Naive B cell (primary cell): Measurements from ENCODE around the gene ZFR2. TPM values are rescaled to one million over a fixed set of nuclear protein-coding genes. Genes with fewer than 3 reads are reported as not detected.

Experiments used
- ATAC-seq, 2 donors: fragments of 150-1000 bp; cut with Tn5 transposase; 2 replicates each; pipeline ENCODE4 v1.10.0; 2021; ENCODE audit warnings: low read depth in 2 of 2, mild to moderate bottlenecking in 2 of 2, moderate library complexity in 2 of 2
- DNase-seq: peaks from one replicate; pipeline ENCODE4 v3.0.0; 2022
- H3K27ac Mint-ChIP-seq, 6 donors: one replicate each; pipeline ENCODE4 v1.8.0; 2020 to 2022; ENCODE audit warnings: mild to moderate bottlenecking in 6 of 6, mixed read lengths in 6 of 6, moderate library complexity in 5 of 6, inconsistent platforms in 2 of 6
- H3K27me3 Mint-ChIP-seq, 3 donors: one replicate each; pipeline ENCODE4 v1.8.0; 2021 to 2022; ENCODE audit warnings: mixed read lengths in 3 of 3, mild to moderate bottlenecking in 1 of 3
- H3K36me3 Mint-ChIP-seq, 2 donors: one replicate each; pipeline ENCODE4 v1.8.0; 2020 to 2022; ENCODE audit warnings: mixed read lengths in 2 of 2, inconsistent platforms in 1 of 2, mild to moderate bottlenecking in 1 of 2
- H3K4me1 Mint-ChIP-seq, 3 donors: one replicate each; pipeline ENCODE4 v1.8.0; 2020 to 2022; ENCODE audit warnings: mixed read lengths in 3 of 3, inconsistent platforms in 1 of 3, mild to moderate bottlenecking in 1 of 3, moderate library complexity in 1 of 3
- H3K4me3 Mint-ChIP-seq, 8 donors: one replicate each; pipeline ENCODE4 v1.8.0; 2020 to 2022; ENCODE audit warnings: mild to moderate bottlenecking in 8 of 8, mixed read lengths in 8 of 8, moderate library complexity in 8 of 8, inconsistent platforms in 2 of 8
- H3K9me3 Mint-ChIP-seq, 7 donors: one replicate each; pipeline ENCODE4 v1.8.0; 2020 to 2022; ENCODE audit warnings: mixed read lengths in 7 of 7, mild to moderate bottlenecking in 5 of 7, inconsistent platforms in 2 of 7, moderate library complexity in 1 of 7
- polyA plus RNA-seq, 6 donors: library from polyadenylated mRNA; unstranded; fragments of 300-500 nt; fragmentation: Illumina TruSeq; gene quantifications; one replicate each; pipeline ENCODE4 v1.2.3, GENCODE V29; 2021; ENCODE audit warnings: low read depth in 6 of 6

Gene ZFR2
- 1 to 10 TPM in 1 of 6 donors, under 1 TPM in 2, not detected in 3; 0.45 to 3.5 (median 0.95) TPM for polyA plus RNA-seq

DNA sequence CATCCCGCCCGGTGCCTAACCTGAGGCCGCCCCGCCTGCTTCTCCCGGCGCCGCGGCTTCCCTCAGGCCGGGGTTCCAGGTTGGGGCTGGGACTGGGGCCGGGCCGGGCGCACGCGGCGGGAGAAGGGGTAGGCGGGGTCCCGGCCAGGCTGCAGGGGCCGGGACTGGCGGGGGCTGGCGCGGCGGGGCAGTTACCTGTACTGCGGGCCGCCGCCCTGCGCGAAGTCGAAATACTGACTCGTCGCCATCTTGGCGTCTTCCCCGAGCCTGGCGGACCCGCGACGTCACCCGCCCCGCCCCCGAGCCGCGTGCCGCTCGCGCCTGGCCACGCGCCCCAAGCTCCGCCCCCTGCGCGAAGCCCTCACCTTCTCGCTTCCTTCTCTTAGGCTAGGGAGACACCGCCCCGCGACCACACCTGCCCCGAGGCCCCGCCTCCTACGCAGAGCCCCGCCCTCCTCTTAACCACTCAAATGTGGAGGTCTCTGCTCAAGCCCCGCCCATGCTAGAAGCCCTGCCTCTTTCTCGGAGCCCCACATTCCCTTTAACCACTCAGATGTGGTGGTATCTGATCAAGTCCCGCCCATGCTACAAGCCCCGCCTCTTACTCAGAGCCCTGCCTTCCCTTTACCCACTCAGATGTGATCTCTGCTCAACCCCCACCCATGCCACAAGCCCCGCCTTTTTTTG is at the start of gene ZFR2:
ZFR2 (minus strand) TSS at position 269 of the 687 bp plus-strand sequence; CDS start at position 248, 21 bp downstream.
- DNase-seq: no peak

DNA sequence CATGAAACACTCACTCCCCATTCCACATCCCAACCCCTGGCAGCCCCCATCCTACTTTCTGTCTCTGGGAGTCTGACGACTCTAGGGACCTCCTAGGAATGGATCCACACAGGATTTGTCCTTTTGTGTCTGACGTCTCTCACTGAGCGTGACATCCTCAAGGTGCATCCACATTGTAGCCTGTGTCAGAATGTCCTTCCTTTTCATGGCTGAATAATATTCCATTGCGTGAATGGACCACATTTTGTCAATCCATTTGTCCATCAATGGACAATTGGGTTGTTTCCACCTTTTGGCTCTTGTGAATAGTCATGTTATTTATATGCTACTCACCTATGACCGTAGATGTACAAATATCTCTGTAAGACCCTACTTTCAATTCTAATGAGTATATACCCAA is 47.2 kb upstream of the ZFR2 start:
- H3K4me3 Mint-ChIP-seq: peak overlapping the region in 2 of 8 donors; percentile 6 to 50

More for the DNA sequence above, at the start of gene ZFR2:
- Mint-ChIP-seq H3K4me3 (peak within 1 kb of the TSS in 7 of 8 donors; percentile 38 to 82 (median 69)), H3K9me3 (peaks cover 3 to 9% (median 7%) of the 10 kb centered on the region in 7 donors), H3K36me3 (peaks cover 0 to 10% of the 10 kb centered on the region in 2 donors), H3K4me1 (peaks cover 8 to 13% (median 12%) of the 10 kb centered on the region in 3 donors), H3K27ac (peak within 1 kb of the TSS in 4 of 6 donors; percentile 33 to 91 (median 38)), H3K27me3 (peaks cover 34 to 58% (median 36%) of the 10 kb centered on the region in 3 donors)
- peak; percentile 44 to 48 for ATAC-seq

DNA sequence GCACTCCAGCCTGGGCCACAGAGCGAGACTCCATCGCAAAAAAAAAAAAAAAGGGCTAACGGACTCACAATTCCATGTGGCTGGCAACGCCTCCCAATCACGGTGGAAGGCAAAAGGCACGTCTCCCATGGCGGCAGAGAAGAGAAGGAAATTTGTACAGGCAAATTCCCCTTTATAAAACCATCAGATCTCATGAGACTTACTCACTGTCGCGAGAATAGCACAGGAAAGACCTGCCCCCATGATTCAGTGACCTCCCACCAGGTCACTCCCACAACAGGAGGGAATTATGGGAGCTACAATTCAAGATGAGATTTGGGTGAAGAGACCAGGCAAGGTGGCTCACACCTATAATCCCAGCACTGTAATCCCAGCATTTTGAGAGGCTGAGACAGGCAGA is 45.4 kb upstream of the ZFR2 start:
- H3K27me3 Mint-ChIP-seq: no peaks in the 10 kb centered on the region
- H3K4me1 Mint-ChIP-seq: peaks cover 3 to 7% (median 5%) of the 10 kb centered on the region in 3 donors
- no peak for DNase-seq
- peaks cover 0 to 14% (median 8%) of the 10 kb centered on the region in 7 donors for H3K9me3 Mint-ChIP-seq
- H3K36me3 Mint-ChIP-seq: no peaks in the 10 kb centered on the region
- H3K4me3 Mint-ChIP-seq: no peak overlapping the region
- H3K27ac Mint-ChIP-seq: no peak overlapping the region
- no peak for ATAC-seq

More for the DNA sequence above, 47.2 kb upstream of the ZFR2 start:
- Mint-ChIP-seq H3K4me1 (peaks cover 3 to 7% (median 5%) of the 10 kb centered on the region in 3 donors), H3K27me3 (peaks cover 0 to 4% (median 0%) of the 10 kb centered on the region in 3 donors), H3K9me3 (peaks cover 0 to 7% (median 5%) of the 10 kb centered on the region in 7 donors), H3K36me3 (no peaks in the 10 kb centered on the region), H3K27ac (peak overlapping the region in 1 of 6 donors; percentile 54)
- DNase-seq (no peak), ATAC-seq (no peak)

GRCh38 chr19:3910105-3910504 is 41.3 kb upstream of the ZFR2 start:
- H3K9me3 Mint-ChIP-seq: peaks cover 0 to 12% (median 9%) of the 10 kb centered on the region in 7 donors
- H3K4me3 Mint-ChIP-seq: no peak overlapping the region
- ATAC-seq (no peak), DNase-seq (no peak)
- no peaks in the 10 kb centered on the region for H3K36me3 Mint-ChIP-seq
- peaks cover 3 to 8% (median 6%) of the 10 kb centered on the region in 3 donors for H3K27me3 Mint-ChIP-seq
- H3K27ac Mint-ChIP-seq: no peak overlapping the region
- no peaks in the 10 kb centered on the region for H3K4me1 Mint-ChIP-seq

- H3K36me3 Mint-ChIP-seq: no peaks in the 10 kb centered on the region
- peaks cover 0 to 14% (median 10%) of the 10 kb centered on the region in 7 donors for H3K9me3 Mint-ChIP-seq
- H3K27me3 Mint-ChIP-seq: peaks cover 4 to 8% (median 6%) of the 10 kb centered on the region in 3 donors
- ATAC-seq (no peak), DNase-seq (no peak)
- H3K4me3 Mint-ChIP-seq: no peak overlapping the region
- no peak overlapping the region for H3K27ac Mint-ChIP-seq
- H3K4me1 Mint-ChIP-seq: no peaks in the 10 kb centered on the region
These were observed 39.6 kb upstream of the ZFR2 start for GRCh38 chr19:3908266-3909054.

- Mint-ChIP-seq H3K27me3 (peaks cover 4 to 10% (median 8%) of the 10 kb centered on the region in 3 donors), H3K27ac (no peak overlapping the region), H3K4me3 (peak overlapping the region in 1 of 8 donors; percentile 3), H3K4me1 (no peaks in the 10 kb centered on the region), H3K9me3 (peaks cover 0 to 14% (median 10%) of the 10 kb centered on the region in 7 donors), H3K36me3 (no peaks in the 10 kb centered on the region)
- ATAC-seq (no peak), DNase-seq (no peak)
These were observed 38.9 kb upstream of the ZFR2 start for GRCh38 chr19:3907626-3908265.

DNA sequence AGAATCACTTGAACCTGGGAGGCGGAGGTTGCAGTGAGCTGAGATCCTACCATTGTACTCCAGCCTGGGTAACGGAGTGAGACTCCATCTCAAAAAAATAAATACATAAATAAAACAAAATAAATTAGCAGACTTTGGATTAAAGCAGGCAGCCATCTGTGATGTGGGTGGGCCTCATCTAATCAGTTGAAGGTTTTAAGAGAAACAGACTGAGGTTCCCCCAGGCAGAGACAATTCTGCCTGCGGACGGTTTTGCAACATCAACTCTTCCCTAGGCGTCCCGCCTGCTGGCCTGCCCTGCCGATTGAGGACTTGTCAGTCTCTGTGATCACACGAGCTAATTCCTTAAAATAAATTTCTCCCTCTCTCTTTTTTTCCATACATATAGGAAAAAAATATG is 35.4 kb upstream of the ZFR2 start:
- Mint-ChIP-seq H3K4me3 (no peak overlapping the region), H3K36me3 (no peaks in the 10 kb centered on the region), H3K9me3 (peaks cover 0 to 6% (median 0%) of the 10 kb centered on the region in 7 donors), H3K4me1 (no peaks in the 10 kb centered on the region), H3K27ac (no peak overlapping the region), H3K27me3 (peaks cover 4 to 22% (median 14%) of the 10 kb centered on the region in 3 donors)
- ATAC-seq (no peak), DNase-seq (no peak)

DNA sequence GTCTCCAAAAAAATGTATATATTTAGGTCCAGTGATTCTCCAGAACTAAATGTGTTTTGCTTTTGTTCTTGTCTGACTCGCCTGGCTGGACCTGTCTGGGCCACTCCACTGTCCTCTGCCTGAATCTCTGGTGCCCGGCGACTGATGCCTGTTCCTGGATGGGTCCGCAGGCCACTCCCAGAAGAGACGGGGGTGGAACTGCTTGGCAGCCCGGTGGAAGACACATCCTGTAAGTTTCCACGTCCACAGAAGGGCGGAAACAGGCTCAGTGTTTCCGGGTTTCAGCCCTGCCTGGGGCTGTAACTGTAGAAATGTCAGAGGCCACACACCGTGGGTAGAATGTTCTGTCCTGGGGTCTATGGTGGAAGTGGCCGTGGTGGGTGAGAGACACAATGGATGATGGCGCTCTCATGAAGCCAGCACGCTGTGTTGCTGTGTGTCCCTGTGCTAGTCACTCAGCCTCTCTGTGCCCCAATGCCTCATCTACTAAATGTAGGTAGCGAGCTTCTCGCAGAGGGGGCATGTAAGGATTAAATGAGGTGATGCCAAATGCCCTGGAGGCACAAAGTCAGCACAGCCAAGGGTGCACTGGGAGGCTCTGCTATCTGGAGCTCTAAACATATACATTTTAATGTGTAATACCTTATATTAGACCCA is 33.6 kb upstream of the ZFR2 start:
- no peak for DNase-seq
- Mint-ChIP-seq H3K27ac (no peak overlapping the region), H3K4me3 (no peak overlapping the region)

DNA sequence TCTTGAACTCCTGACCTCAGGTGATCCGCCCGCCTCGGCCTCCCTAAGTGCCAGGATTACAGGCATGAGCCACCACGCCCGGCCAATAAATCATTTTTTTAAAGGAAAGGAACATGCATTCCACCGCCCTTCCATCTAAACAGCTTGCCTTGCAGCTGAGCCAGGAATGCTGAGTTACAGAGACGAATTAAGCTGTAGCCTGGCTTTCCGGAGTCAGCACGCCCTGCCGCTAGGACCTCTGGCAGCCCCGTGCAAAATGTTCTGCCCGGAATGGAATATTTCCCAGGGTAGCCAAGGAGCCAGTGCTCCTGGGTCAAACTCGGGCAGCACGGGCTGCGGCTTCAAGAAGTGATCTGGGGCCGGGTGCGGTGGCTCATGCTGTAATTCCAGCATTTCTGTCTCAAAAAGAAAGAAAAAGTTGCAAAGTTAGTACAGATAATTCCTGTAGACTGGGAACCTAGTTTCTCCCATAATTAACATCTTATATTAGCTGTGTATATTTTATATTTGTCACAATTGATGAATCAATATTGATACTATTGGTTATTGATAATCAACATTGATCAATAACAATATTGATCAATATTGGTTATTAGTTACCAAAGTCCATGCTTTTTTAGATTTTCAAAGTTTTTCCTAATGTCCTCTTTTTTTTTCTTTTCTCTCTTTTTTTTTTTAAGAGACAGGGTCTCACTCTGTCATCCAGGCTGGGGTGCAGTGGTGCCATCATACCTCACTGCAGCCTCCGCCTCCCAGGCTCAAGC is 30.9 kb upstream of the ZFR2 start:
- H3K4me1 Mint-ChIP-seq: no peaks in the 10 kb centered on the region
- DNase-seq (no peak), ATAC-seq (no peak)
- H3K4me3 Mint-ChIP-seq: peak overlapping the region in 1 of 8 donors; percentile 54
- H3K27ac Mint-ChIP-seq: no peak overlapping the region
- peaks cover 8 to 16% (median 15%) of the 10 kb centered on the region in 3 donors for H3K27me3 Mint-ChIP-seq
- no peaks in the 10 kb centered on the region for H3K36me3 Mint-ChIP-seq
- peaks cover 0 to 11% (median 6%) of the 10 kb centered on the region in 7 donors for H3K9me3 Mint-ChIP-seq

More for the DNA sequence above, 33.6 kb upstream of the ZFR2 start:
- peaks cover 0 to 11% (median 6%) of the 10 kb centered on the region in 7 donors for H3K9me3 Mint-ChIP-seq
- H3K36me3 Mint-ChIP-seq: no peaks in the 10 kb centered on the region
- peaks cover 7 to 19% (median 12%) of the 10 kb centered on the region in 3 donors for H3K27me3 Mint-ChIP-seq
- no peaks in the 10 kb centered on the region for H3K4me1 Mint-ChIP-seq
- no peak for ATAC-seq

GRCh38 chr19:3898426-3898825 is 29.6 kb upstream of the ZFR2 start:
- peak overlapping the region in 2 of 6 donors; percentile 42 to 64 for H3K27ac Mint-ChIP-seq
- H3K9me3 Mint-ChIP-seq: peaks cover 0 to 11% (median 4%) of the 10 kb centered on the region in 7 donors
- ATAC-seq: no peak
- H3K4me3 Mint-ChIP-seq: no peak overlapping the region
- peaks cover 8 to 16% (median 15%) of the 10 kb centered on the region in 3 donors for H3K27me3 Mint-ChIP-seq
- DNase-seq: no peak
- no peaks in the 10 kb centered on the region for H3K4me1 Mint-ChIP-seq
- H3K36me3 Mint-ChIP-seq: no peaks in the 10 kb centered on the region

- ATAC-seq: no peak
- Mint-ChIP-seq H3K9me3 (peaks cover 0 to 11% (median 4%) of the 10 kb centered on the region in 7 donors), H3K36me3 (no peaks in the 10 kb centered on the region), H3K4me1 (no peaks in the 10 kb centered on the region), H3K27ac (peak overlapping the region in 2 of 6 donors; percentile 42 to 64), H3K27me3 (peaks cover 8 to 15% (median 13%) of the 10 kb centered on the region in 3 donors), H3K4me3 (no peak overlapping the region)
- DNase-seq: no peak
These were observed 29.1 kb upstream of the ZFR2 start for GRCh38 chr19:3897936-3898335.

- no peaks in the 10 kb centered on the region for H3K4me1 Mint-ChIP-seq
- no peaks in the 10 kb centered on the region for H3K36me3 Mint-ChIP-seq
- H3K4me3 Mint-ChIP-seq: no peak overlapping the region
- H3K9me3 Mint-ChIP-seq: peaks cover 0 to 11% (median 4%) of the 10 kb centered on the region in 7 donors
- peaks cover 8 to 12% (median 8%) of the 10 kb centered on the region in 3 donors for H3K27me3 Mint-ChIP-seq
- ATAC-seq (no peak), DNase-seq (no peak)
- H3K27ac Mint-ChIP-seq: no peak overlapping the region
These were observed 26.9 kb upstream of the ZFR2 start for GRCh38 chr19:3895788-3896187.
